A549 (cell line): ENCODE measurements around the gene MAP3K7. TPM values are rescaled to one million over a fixed set of nuclear protein-coding genes. Genes with fewer than 3 reads are reported as not detected.

Experiments
- ATAC-seq, 2 experiments: fragments of 200-7000 bp in 1 of 2; fragments of >200 bp in 1 of 2; cut with Nextera tagmentation in 1 of 2; cut with Tn5 transposase in 1 of 2; 3 replicates each; pipeline versions ENCODE4 v1.8.0 to v1.9.1; 2018 to 2020; ENCODE audit warnings: mild to moderate bottlenecking in 1 of 2, moderate library complexity in 1 of 2
- CTCF ChIA-PET: fragments of 300-600 bp; sonication (Branson Sonifier 250); formaldehyde crosslinking; extraction: SDS; loops from one replicate; lab custom pipeline; 2021; ENCODE audit warnings: antibody characterized with exemption, inconsistent platforms; lab: Yijun Ruan, JAX
- POLR2A ChIA-PET: fragments of 350-600 bp; formaldehyde crosslinking; extraction: SDS; loops from one replicate; lab custom pipeline; 2021; ENCODE audit warnings: antibody characterized with exemption, inconsistent platforms; lab: Yijun Ruan, JAX
- DNase-seq, 2 experiments: peaks; one replicate each; pipeline versions ENCODE4 v3.0.0 to v3.0.0-alpha.2; 2011 to 2016; ENCODE audit warnings: low read depth in 1 of 2, low spot score in 1 of 2
- FAIRE-seq: peaks from 2 replicates; lab custom pipeline; 2011; peaks lifted over from hg19 to GRCh38; lab: Jason Lieb, UNC
- H3K27ac ChIP-seq, 2 experiments: fragments of >200 bp; sonication (Bioruptor Twin); formaldehyde crosslinking; 3 replicates each; pipeline ENCODE4 v1.5.1; 2016 to 2017
- H3K4me1 ChIP-seq: fragments of >200 bp; sonication (Bioruptor Twin); formaldehyde crosslinking; 3 replicates; pipeline ENCODE4 v1.6.1; 2016
- H3K4me2 ChIP-seq: fragments of >200 bp; sonication (Bioruptor Twin); formaldehyde crosslinking; 3 replicates; pipeline ENCODE4 v1.6.1; 2016
- H3K4me3 ChIP-seq: fragments of >200 bp; sonication (Bioruptor Twin); formaldehyde crosslinking; 3 replicates; pipeline ENCODE4 v1.5.1; 2016
- H3K9me3 ChIP-seq: fragments of >200 bp; sonication (Bioruptor Twin); formaldehyde crosslinking; 3 replicates; pipeline ENCODE4 v1.6.1; 2016
- CHD2 ChIP-seq: fragments of 150-350 bp; IDR thresholded peaks from 2 replicates; pipeline ENCODE4 v1.6.1; 2014; ENCODE audit warnings: low read length; ENCODE audit not compliant: partially characterized antibody
- CHD4 ChIP-seq: fragments of 200-600 bp; sonication (generic); IDR thresholded peaks from 2 replicates; pipeline ENCODE4 v1.6.1; 2016; ENCODE audit warnings: antibody characterized with exemption, mild to moderate bottlenecking, borderline replicate concordance
- EHF ChIP-seq: fragments of 250-450 bp; sonication (Bioruptor Pico); IDR thresholded peaks from 2 replicates; pipeline ENCODE4 v1.5.0; 2020; ENCODE audit warnings: mild to moderate bottlenecking
- EP300 ChIP-seq, 2 experiments: fragments of >200 bp; sonication (Bioruptor Twin); formaldehyde crosslinking; IDR thresholded peaks; 2 replicates in 1 of 2; 3 replicates in 1 of 2; pipeline ENCODE4 v1.6.1; 2016 to 2017
- ESRRA ChIP-seq: fragments of 150-350 bp; IDR thresholded peaks from 2 replicates; pipeline ENCODE4 v1.6.1; 2014; ENCODE audit warnings: mild to moderate bottlenecking, low read length, borderline replicate concordance
- GATA3 ChIP-seq: IDR thresholded peaks from 2 replicates; pipeline ENCODE4 v1.6.1; 2012; ENCODE audit warnings: borderline replicate concordance
- HDAC2 ChIP-seq: fragments of 200-600 bp; sonication (generic); IDR thresholded peaks from 2 replicates; pipeline ENCODE4 v1.6.1; 2016
- HOXA7 ChIP-seq: fragments of 250-450 bp; sonication (Bioruptor Pico); IDR thresholded peaks from 2 replicates; pipeline ENCODE4 v1.5.0; 2020; ENCODE audit warnings: mild to moderate bottlenecking, moderate library complexity
- HOXB5 ChIP-seq: fragments of 250-450 bp; sonication (Bioruptor Pico); IDR thresholded peaks from 2 replicates; pipeline ENCODE4 v1.5.0; 2020; ENCODE audit warnings: mild to moderate bottlenecking, moderate library complexity
- JUN ChIP-seq, 2 experiments: fragments of >200 bp; sonication (Bioruptor Twin); formaldehyde crosslinking; IDR thresholded peaks; 2 replicates in 1 of 2; 3 replicates in 1 of 2; pipeline ENCODE4 v1.6.1; 2016 to 2017
- JUNB ChIP-seq: fragments of >200 bp; sonication (Bioruptor Twin); formaldehyde crosslinking; IDR thresholded peaks from 2 replicates; pipeline ENCODE4 v1.6.1; 2016
- KDM5A ChIP-seq: fragments of 200-600 bp; sonication (generic); IDR thresholded peaks from 2 replicates; pipeline ENCODE4 v1.6.1; 2016; ENCODE audit warnings: antibody characterized with exemption, mild to moderate bottlenecking
- MAFK ChIP-seq: fragments of 450-650 bp; IDR thresholded peaks from 2 replicates; pipeline ENCODE4 v1.6.1; 2014; ENCODE audit not compliant: partially characterized antibody
- MAZ ChIP-seq: fragments of 150-350 bp; IDR thresholded peaks from 2 replicates; pipeline ENCODE4 v1.6.1; 2014; ENCODE audit warnings: antibody characterized with exemption, low read depth, low read length, borderline replicate concordance
- NFE2L2 ChIP-seq: fragments of 150-350 bp; conservative IDR thresholded peaks from 2 replicates; pipeline ENCODE4 v1.6.1; 2014; ENCODE audit warnings: low read length
- PHF8 ChIP-seq: fragments of 200-600 bp; sonication (generic); IDR thresholded peaks from 2 replicates; pipeline ENCODE4 v1.6.1; 2016; ENCODE audit warnings: low read depth, mild to moderate bottlenecking, antibody characterized with exemption, moderate library complexity, borderline replicate concordance
- RAD21 ChIP-seq, 2 experiments: fragments of >200 bp in 1 of 2; sonication (Bioruptor Twin) in 1 of 2; formaldehyde crosslinking in 1 of 2; IDR thresholded peaks in 1 of 2; conservative IDR thresholded peaks in 1 of 2; 2 replicates in 1 of 2; 3 replicates in 1 of 2; pipeline ENCODE4 v1.6.1; 2012 to 2018; ENCODE audit warnings: inconsistent platforms in 1 of 2
- RCOR1 ChIP-seq: fragments of 150-350 bp; IDR thresholded peaks from 2 replicates; pipeline ENCODE4 v1.6.1; 2014; ENCODE audit warnings: antibody characterized with exemption, low read length, low read depth
- TP53 ChIP-seq: fragments of 250-450 bp; sonication (Bioruptor Pico); IDR thresholded peaks from 2 replicates; pipeline ENCODE4 v1.5.0; 2021; ENCODE audit warnings: mild to moderate bottlenecking, moderate library complexity
- ZFP36 ChIP-seq: fragments of 450-650 bp; IDR thresholded peaks from 2 replicates; pipeline ENCODE4 v1.6.1; 2014; ENCODE audit warnings: borderline replicate concordance; ENCODE audit not compliant: partially characterized antibody
- WGBS: methylation state at CpG from one replicate; pipeline ENCODE4 v1.1.6; 2017; ENCODE audit errors: missing lambda C conversion rate; 5-methylcytosine and 5-hydroxymethylcytosine counted together
- polyA plus RNA-seq, 4 experiments: library from polyadenylated mRNA; depleted of rRNA in 3 of 4; stranded (reverse); fragments of >200 nt; fragmentation: RNase III in 1 of 4; extraction: RNeasy Plus Mini Kit Qiagen cat#74134 plus additional on column Dnase treatment in 1 of 4; gene quantifications; 2 replicates in 3 of 4; 3 replicates in 1 of 4; pipeline ENCODE4 v1.2.3, GENCODE V29; 2011 to 2017
- TF ChIP-seq, protein P1 (sequence below): fragments of 250-450 bp; sonication (Bioruptor Pico); IDR thresholded peaks from 2 replicates; pipeline ENCODE4 v1.5.0; 2021; ENCODE audit warnings: mild to moderate bottlenecking, moderate library complexity, borderline replicate concordance
- TF ChIP-seq, protein P2 (sequence below): IDR thresholded peaks from 2 replicates; pipeline ENCODE4 v1.6.1; 2012
- TF ChIP-seq, protein P3 (sequence below): fragments of >200 bp; sonication (Bioruptor Twin); formaldehyde crosslinking; IDR thresholded peaks from 3 replicates; pipeline ENCODE4 v1.6.1; 2016
- TF ChIP-seq, protein P4 (sequence below): IDR thresholded peaks from 2 replicates; pipeline ENCODE4 v1.6.1; 2012; ENCODE audit warnings: low read depth, borderline replicate concordance
- TF ChIP-seq, protein P5 (sequence below): fragments of 200-600 bp; sonication (generic); IDR thresholded peaks from 2 replicates; pipeline ENCODE4 v1.6.1; 2016; ENCODE audit warnings: antibody characterized with exemption, mild to moderate bottlenecking, moderate library complexity

Gene MAP3K7
- polyA plus RNA-seq, 2 of the 4 experiments (the other 2 are of a cell fraction): 13.7 to 32.0 TPM

DNA sequence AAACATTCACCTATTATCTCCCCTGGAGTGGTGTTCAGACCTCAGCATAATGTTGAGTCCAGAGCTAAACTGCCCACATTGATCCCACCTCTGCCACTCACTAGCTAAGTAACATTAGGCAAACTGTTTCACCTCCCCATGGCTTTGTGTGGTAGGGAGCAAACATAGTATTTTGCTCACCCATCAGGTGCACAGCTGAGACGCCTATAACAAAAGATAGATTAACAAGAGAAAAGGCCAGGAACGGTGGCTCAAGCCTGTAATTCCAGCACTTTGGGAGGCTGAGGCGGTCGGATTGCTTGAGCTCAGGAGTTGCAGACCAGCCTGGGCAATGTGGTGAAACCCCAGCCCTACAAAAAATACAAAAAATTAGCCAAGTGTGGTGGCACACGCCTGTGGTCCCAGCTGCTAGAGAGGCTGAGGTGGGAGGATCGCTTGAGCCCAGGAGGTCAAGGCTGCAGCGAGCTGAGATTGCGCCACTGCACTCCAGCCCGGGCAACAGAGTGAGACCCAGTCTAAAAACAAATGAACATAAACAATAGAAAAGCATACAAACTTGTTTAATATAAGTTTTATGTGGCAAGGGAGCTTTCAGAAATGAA lies 91.6 kb downstream of the MAP3K7 start:
- DNase-seq: no peak
- Histone ChIP-seq H3K9me3 (no peaks in the 10 kb centered on the region), H3K27ac (no peak overlapping the region), H3K4me3 (no peak overlapping the region), H3K4me2 (no peak overlapping the region), H3K4me1 (no peaks in the 10 kb centered on the region)
- ChIA-PET CTCF (interaction anchor here (2.4 kb wide), 1 partner anchor 555 kb away, joined by 5 read pairs; no protein-coding TSS in a partner anchor), POLR2A (no interaction called here)
- no peak for ATAC-seq
- TF ChIP-seq HOXB5: no peak
- TF ChIP-seq NFE2L2: no peak
- no peak for TF ChIP-seq CHD2
- no peak for TF ChIP-seq MAFK
- no peak for TF ChIP-seq EP300 (IDR thresholded peaks at IDR 0.05)
- TF ChIP-seq TP53 (CRISPR knock-in tag): no peak
- no peak for TF ChIP-seq MAZ
- TF ChIP-seq EHF (CRISPR knock-in tag): no peak
- no peak for TF ChIP-seq HOXA7 (CRISPR knock-in tag)
- TF ChIP-seq, protein P1, sequence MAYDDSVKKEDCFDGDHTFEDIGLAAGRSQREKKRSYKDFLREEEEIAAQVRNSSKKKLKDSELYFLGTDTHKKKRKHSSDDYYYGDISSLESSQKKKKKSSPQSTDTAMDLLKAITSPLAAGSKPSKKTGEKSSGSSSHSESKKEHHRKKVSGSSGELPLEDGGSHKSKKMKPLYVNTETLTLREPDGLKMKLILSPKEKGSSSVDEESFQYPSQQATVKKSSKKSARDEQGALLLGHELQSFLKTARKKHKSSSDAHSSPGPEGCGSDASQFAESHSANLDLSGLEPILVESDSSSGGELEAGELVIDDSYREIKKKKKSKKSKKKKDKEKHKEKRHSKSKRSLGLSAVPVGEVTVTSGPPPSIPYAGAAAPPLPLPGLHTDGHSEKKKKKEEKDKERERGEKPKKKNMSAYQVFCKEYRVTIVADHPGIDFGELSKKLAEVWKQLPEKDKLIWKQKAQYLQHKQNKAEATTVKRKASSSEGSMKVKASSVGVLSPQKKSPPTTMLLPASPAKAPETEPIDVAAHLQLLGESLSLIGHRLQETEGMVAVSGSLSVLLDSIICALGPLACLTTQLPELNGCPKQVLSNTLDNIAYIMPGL (CRISPR knock-in tag): no peak
- WGBS: 68% methylated on average over 8 of the region's 9 CpGs
- FAIRE-seq: no peak

DNA sequence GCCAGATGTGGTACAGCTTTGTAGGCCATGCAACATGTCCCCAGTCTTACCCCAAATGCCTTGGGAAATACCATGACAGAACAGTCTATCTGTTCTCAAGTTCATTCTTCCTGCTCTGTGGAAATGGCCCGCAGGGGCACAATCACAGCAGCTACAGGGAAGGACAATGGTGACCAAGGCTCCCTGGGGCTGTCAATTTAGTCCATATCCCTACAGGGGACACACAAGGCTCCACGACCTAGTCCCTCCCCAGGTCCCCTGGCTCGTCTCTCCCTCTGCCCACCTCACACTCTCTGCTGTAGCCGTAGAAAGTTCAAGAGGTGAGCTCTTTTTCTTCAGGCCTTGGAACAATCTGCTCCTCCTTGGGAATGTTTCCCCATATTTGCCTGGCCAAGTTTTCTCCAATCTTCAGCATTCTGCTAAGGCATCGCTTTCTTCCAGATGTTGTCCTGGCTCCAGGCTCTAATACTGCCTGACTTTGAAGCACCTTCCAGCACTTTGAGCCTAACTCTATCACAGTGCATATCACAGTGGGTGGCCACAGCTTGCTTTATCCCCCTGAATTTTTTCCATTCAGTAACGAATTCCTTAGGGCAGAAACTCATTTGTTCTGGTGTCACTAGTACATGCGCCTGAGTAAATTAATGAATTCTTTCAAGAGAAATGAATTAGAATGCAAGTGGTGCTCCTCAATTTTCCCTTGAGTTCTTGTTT lies 92.6 kb downstream of the MAP3K7 start:
- ChIA-PET CTCF (interaction anchor here (1.7 kb wide), 1 partner anchor 15 kb away, joined by 7 read pairs; no protein-coding TSS in a partner anchor), POLR2A (no interaction called here)
- ATAC-seq: no peak
- Histone ChIP-seq H3K4me3 (no peak overlapping the region), H3K27ac (no peak overlapping the region), H3K4me2 (no peak overlapping the region), H3K9me3 (no peaks in the 10 kb centered on the region), H3K4me1 (no peaks in the 10 kb centered on the region)
- WGBS: 54% methylated on average over 7 of the region's 7 CpGs
- DNase-seq: no peak
- FAIRE-seq: no peak
- TF ChIP-seq ESRRA (no peak), NFE2L2 (no peak), CHD4 (no peak), JUN (IDR thresholded peaks at IDR 0.05) (no peak), HDAC2 (no peak), GATA3 (no peak), ZFP36 (no peak), RAD21 (conservative IDR thresholded peaks at IDR 0.05 in 1 of 2, IDR thresholded peaks at IDR 0.05 in 1 of 2) (no peak), JUNB (no peak), CHD2 (no peak), HOXB5 (no peak), RCOR1 (no peak), PHF8 (no peak), KDM5A (no peak)
- TF ChIP-seq, protein P2, sequence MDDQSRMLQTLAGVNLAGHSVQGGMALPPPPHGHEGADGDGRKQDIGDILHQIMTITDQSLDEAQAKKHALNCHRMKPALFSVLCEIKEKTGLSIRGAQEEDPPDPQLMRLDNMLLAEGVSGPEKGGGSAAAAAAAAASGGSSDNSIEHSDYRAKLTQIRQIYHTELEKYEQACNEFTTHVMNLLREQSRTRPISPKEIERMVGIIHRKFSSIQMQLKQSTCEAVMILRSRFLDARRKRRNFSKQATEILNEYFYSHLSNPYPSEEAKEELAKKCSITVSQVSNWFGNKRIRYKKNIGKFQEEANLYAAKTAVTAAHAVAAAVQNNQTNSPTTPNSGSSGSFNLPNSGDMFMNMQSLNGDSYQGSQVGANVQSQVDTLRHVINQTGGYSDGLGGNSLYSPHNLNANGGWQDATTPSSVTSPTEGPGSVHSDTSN: no peak
- TF ChIP-seq, protein P3, sequence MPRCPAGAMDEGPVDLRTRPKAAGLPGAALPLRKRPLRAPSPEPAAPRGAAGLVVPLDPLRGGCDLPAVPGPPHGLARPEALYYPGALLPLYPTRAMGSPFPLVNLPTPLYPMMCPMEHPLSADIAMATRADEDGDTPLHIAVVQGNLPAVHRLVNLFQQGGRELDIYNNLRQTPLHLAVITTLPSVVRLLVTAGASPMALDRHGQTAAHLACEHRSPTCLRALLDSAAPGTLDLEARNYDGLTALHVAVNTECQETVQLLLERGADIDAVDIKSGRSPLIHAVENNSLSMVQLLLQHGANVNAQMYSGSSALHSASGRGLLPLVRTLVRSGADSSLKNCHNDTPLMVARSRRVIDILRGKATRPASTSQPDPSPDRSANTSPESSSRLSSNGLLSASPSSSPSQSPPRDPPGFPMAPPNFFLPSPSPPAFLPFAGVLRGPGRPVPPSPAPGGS: no peak
- TF ChIP-seq, protein P1 (CRISPR knock-in tag): no peak
- TF ChIP-seq, protein P4, sequence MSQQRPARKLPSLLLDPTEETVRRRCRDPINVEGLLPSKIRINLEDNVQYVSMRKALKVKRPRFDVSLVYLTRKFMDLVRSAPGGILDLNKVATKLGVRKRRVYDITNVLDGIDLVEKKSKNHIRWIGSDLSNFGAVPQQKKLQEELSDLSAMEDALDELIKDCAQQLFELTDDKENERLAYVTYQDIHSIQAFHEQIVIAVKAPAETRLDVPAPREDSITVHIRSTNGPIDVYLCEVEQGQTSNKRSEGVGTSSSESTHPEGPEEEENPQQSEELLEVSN: no peak
- TF ChIP-seq, protein P5, sequence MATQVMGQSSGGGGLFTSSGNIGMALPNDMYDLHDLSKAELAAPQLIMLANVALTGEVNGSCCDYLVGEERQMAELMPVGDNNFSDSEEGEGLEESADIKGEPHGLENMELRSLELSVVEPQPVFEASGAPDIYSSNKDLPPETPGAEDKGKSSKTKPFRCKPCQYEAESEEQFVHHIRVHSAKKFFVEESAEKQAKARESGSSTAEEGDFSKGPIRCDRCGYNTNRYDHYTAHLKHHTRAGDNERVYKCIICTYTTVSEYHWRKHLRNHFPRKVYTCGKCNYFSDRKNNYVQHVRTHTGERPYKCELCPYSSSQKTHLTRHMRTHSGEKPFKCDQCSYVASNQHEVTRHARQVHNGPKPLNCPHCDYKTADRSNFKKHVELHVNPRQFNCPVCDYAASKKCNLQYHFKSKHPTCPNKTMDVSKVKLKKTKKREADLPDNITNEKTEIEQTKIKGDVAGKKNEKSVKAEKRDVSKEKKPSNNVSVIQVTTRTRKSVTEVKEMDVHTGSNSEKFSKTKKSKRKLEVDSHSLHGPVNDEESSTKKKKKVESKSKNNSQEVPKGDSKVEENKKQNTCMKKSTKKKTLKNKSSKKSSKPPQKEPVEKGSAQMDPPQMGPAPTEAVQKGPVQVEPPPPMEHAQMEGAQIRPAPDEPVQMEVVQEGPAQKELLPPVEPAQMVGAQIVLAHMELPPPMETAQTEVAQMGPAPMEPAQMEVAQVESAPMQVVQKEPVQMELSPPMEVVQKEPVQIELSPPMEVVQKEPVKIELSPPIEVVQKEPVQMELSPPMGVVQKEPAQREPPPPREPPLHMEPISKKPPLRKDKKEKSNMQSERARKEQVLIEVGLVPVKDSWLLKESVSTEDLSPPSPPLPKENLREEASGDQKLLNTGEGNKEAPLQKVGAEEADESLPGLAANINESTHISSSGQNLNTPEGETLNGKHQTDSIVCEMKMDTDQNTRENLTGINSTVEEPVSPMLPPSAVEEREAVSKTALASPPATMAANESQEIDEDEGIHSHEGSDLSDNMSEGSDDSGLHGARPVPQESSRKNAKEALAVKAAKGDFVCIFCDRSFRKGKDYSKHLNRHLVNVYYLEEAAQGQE: no peak
